HG03439 (cell line): ENCODE results near the gene SMCR8.
A peak's percentile ranks its signal among the peaks of the same experiment; 100 is the strongest.
"Not testable (repeated sequence)": the region's sequence is repeated elsewhere in the genome, so short reads cannot be mapped to it uniquely, and the experiment has no call there.

Source experiments
- ATAC-seq: cut with Tn5 transposase; IDR thresholded peaks from one replicate; pipeline ENCODE4 v1.9.1; 2021; ENCODE audit warnings: mild to moderate bottlenecking, moderate library complexity; ENCODE audit not compliant: unreplicated experiment

The SMCR8 gene, protein sequence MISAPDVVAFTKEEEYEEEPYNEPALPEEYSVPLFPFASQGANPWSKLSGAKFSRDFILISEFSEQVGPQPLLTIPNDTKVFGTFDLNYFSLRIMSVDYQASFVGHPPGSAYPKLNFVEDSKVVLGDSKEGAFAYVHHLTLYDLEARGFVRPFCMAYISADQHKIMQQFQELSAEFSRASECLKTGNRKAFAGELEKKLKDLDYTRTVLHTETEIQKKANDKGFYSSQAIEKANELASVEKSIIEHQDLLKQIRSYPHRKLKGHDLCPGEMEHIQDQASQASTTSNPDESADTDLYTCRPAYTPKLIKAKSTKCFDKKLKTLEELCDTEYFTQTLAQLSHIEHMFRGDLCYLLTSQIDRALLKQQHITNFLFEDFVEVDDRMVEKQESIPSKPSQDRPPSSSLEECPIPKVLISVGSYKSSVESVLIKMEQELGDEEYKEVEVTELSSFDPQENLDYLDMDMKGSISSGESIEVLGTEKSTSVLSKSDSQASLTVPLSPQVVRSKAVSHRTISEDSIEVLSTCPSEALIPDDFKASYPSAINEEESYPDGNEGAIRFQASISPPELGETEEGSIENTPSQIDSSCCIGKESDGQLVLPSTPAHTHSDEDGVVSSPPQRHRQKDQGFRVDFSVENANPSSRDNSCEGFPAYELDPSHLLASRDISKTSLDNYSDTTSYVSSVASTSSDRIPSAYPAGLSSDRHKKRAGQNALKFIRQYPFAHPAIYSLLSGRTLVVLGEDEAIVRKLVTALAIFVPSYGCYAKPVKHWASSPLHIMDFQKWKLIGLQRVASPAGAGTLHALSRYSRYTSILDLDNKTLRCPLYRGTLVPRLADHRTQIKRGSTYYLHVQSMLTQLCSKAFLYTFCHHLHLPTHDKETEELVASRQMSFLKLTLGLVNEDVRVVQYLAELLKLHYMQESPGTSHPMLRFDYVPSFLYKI

DNA sequence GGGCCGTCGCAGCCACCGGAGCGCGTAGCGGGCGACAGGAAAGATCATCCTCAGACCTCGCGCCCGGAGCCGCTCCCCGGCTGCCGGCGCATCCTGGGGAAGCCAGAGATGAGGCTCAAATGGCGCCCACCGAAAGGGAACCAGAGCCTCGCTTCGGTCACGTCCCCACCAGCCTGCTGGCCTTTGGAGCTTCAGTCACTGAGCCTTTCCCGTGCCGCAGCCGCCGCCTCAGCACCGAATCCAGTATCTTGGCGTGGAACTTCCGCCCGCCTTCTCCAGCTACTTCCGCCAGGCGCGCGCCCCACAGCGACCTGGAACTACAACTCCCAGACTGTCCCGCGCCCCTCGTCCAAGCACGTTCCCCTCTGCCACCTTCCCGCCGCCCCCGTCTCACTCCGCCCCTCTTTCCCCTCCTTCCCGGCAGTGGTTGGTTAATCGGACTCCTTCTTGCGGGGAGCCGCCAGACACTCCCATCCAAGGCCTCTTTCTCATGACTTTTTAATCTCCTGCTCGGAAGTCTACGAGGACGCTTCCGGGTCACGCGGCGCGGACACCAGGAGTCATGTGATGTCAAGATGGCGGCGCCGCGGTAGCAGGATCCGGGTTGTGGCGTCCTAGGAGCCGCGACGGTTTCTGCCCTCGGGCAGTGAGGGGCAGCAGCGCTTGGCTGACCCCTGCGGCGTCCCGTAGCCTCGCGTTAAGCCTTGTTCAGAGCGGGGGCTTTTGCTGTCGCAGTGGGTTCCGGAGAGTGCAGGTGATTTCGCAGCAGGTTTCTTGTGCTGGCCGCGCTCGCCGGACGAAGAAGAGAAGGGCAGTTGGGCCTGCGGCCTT lies at the start of gene SMCR8, which contains the start of gene TOP3A:
TSS of gene SMCR8 (plus strand) at position 563 of the 831 bp plus-strand sequence. CDS start 497 bp downstream, outside the sequence.
TSS of gene TOP3A (minus strand) at position 264 of the 831 bp plus-strand sequence. CDS start at position 48, 216 bp downstream.
- peak; percentile 80 for ATAC-seq

- no peak for ATAC-seq
These were observed 47.7 kb upstream of the SMCR8 start for GRCh38 chr17:18267366-18267765.

DNA sequence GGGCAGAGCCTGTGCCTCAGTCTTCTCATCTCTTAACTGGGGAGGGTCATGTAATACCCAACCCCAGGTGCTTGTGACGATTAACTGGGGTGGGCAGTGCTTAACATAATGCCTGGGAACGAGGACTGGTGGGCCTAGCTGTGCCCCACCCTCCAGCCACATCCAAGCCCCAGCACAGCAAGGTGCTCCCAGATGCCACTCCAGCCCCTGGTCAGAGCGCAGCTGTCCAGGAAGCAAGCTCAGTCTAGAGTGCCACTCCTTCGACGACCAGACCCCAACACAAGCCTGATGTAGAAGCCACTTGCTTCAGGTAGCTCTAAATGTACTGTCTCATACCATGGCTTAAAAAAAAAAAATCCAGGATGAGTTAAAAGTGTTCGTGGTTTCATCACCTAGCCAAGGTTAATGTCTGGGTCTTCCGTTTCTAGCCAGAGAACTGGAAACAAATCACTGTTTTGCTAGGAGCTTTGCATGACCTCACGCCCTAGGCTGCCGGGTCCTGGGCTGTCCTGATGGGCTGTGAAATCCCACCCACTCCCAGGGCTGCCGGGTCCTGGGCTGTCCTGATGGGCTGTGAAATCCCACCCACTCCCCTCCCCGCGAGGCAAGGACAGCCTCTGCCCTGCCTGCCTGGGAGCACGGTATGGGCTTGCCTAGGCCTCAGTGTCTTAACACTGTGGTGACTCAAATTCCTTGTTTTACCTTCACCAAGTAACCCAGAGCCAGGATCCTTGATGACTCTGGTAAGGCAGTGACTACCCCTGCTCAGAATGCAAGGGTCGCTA lies 47.0 kb upstream of the SMCR8 start:
- ATAC-seq: no peak

DNA sequence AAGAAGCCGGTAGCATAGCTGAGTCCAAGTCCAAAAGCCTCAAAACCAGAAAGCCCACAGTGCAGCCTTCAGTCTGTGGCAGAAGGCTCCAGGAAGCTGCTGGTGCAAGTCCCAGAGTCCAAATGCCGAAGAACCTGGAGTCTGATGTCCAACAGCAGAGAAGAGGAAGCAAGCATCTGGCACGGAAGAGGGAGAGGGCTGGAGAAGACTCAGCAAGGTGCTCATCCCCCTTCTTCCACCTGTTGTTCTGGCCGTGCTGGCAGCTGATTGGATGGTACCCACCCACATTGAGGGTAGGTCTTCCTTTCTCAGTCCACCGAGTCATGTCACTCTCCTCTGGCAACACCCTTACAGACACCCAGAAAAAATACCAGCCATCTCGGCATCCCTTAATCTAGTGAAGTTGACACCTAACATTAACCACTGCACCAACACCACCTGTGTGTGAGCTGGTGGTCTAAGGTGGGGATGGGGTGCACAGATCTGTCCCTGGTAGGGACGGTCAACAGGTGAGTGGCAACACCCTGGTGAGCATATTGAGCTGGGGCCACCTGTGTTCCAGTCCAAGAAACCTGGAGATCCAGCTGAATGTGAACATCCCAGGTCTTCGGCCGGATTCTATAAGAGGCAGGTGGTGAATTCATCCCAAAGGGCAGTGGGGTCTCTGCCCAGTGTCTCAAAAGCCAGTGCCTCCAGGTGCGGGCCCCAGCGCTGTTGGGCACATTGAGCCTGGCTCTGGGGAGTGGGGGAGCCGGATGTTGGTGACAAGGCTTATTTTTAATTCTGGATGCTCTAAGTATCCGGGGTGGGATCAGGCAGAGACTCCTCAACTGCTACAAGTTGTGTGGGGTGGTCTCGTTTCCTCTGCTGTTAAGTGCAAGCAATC lies 44.8 kb upstream of the SMCR8 start:
- no peak for ATAC-seq

DNA sequence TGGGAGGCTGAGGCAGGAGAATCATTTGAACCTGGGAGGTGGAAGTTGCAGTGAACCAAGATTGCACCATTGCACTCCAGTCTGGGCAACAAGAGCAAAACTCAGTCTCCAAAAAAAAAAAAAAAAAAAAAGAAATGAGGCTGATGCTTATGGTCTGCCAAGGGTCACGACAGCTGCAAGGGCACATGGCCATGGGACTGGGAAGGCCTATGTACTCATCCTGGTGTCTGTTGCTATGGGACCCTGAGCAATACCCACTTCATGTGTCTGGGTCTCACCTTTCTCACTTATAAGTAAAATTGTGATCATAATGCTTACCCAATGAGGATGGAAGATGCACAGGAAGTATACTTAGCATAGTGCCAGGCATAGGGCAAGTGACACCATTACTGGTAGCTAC lies 38.0 kb upstream of the SMCR8 start:
- no peak for ATAC-seq

DNA sequence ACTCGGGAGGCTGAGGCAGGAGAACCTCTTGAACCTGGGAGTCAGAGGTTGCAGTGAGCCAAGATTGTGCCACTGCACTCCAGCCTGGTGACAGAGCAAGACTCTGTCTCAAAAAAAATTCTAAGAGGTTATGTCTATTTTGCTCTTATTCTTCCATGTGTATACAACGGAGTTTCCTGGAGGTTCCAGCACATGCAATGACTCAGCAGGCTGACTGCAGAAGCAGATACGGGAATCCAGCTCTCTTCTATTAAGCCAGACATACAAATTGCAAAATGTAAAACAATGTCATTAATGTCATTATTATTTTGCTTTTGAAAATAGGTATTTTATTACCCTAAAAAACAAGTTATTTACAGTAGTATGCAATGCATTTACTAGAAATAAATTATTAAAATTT lies 36.2 kb upstream of the SMCR8 start:
- no peak for ATAC-seq

DNA sequence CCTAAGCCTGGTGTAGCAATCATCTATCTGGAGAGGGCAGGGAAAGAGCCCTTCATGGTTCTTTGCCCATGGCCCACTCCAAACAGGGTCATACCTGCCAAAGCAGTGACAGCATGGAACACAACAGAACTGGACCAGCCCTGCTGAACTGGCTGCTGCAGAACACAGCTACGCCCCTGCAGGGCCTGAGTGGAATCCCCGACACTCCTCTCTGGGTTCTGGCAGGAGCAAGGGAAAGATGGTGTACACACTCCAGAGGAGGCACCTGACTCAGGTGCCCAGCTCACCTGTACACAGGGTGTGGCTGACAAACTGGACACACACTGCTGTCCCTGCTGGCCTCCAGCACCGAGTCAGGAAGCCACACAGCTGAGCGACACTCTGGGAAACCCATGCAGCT lies 34.8 kb upstream of the SMCR8 start:
- ATAC-seq: no peak

- no peak for ATAC-seq
These were observed 34.2 kb upstream of the SMCR8 start for GRCh38 chr17:18280766-18281371.

DNA sequence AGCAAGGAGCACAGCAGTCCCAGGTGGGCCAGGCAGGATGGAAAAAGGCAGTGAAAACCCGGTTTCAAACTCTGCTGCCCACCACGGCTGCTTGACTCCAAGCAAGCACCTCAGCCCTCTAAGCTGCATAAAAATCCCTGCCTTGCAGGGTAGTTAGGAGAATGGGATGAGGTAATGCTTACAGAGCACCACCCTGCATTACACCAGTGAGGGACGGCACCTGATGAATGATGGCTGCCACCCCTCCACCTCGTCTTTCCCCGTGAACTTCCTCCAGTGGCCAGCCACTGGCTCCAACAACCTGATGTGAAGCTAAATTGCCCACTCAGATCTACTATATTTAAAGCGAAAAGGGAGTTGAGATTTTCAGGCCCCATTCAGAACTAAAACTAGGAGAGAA lies 33.3 kb upstream of the SMCR8 start:
- no peak for ATAC-seq

GRCh38 chr17:18285296-18285695 lies 29.8 kb upstream of the SMCR8 start:
- ATAC-seq: no peak

- ATAC-seq: no peak
These were observed 23.2 kb upstream of the SMCR8 start for GRCh38 chr17:18291718-18292540.

DNA sequence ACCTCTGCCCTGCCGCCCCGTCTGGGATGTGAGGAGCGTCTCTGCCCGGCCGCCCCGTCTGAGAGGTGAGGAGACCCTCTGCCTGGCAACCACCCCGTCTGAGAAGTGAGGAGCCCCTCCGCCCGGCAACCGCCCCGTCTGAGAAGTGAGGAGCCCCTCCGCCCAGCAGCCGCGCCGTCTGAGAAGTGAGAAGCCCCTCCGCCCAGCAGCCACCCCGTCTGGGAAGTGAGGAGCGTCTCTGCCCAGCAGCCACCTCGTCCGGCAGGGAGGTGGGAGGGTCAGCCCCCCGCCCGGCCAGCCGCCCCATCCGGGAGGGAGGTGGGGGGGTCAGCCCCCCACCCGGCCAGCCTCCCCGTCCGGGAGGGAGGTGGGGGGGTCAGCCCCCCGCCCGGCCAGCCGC lies 17.0 kb upstream of the SMCR8 start:
- ATAC-seq: not testable (repeated sequence)

DNA sequence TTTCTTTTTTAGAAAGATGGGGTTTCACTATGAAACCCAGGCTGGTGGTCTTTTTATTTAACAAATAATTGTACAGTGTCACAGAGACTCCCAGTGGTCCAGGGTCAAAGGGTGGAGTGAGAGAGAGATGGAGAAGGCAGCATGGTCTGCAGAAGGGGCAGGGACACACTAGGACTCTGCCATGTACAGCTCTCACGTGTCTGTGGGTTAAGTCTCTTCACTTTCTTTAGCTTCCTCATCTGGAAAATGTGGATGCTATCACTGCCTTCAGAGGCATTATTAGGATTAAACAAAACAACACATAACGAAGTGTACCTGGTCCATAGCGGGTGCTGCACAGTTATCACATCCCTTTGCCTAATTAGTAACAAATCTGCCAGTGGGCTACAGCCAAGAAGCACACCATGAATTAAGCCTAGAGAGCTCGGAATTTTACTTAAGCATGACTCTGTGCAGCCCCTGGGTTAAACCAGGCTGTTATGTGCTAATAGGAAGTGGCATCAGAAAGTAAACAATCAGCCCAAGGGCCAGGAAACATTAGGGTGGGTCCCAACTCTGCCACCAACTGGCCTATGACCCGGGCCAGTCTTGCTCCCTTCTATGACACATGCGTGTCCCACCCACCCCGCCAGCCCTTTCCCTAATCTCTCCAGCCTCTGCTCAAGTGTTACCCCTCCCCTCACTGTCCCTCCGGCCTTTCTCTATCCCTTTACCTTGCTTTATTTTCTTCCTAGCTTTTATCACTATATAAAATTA lies 14.2 kb upstream of the SMCR8 start:
- no peak for ATAC-seq

DNA sequence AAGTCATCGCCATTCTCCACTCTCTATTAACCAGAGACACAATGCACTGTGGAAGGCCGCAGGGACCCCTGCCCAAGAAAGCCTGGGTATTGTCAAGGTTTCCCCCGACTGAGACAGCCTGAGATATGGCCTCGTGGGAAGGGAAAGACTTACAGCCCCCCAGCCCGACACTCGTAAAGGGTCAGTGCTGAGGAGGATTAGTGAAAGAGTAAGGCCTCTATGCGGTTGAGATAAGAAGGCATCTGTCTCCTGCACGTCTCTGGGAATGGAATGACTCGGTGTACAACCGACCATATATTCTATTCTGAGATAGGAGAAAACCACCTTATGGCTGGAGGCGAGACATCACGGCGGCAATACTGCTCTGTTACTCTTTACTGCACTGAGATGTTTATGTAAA lies 11.9 kb upstream of the SMCR8 start:
- not testable (repeated sequence) for ATAC-seq

DNA sequence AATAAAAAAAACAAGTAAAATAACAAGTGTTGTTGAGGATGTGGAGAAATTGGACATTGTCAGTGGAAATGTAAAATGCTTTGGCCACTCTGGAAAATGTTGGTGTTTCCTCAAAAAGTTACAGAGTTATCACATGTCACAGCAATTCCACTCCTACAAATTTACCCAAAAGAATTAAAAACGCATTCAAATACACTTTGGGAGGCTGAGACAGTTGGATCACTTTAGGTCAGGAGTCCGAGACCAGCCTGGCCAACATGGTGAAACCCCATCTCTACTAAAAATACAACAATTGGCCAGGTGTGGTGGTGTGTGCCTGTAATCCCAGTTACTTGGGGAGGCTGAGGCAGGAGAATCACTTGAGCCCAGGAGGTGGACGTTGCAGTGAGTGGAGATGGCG lies 5.9 kb upstream of the SMCR8 start:
- ATAC-seq: no peak

GRCh38 chr17:18314059-18314730 lies 898 bp upstream of the SMCR8 start:
- peak; percentile 11 for ATAC-seq

DNA sequence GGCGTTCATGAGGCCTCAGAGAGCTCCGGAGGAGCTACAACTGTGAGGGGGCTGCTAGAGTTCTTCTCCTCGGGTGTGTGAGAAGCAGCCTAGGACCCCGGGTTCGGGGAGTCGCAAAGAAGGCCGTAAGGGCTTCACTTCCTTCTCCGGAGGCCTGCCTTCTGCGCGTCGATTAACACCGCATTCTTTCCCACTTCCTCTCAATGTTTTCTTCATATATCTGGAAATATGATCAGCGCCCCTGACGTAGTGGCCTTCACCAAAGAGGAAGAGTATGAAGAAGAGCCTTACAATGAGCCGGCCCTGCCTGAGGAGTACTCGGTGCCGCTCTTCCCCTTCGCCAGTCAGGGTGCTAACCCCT lies 449 bp downstream of the SMCR8 start:
- ATAC-seq: no peak
